B cell (primary cell): ENCODE measurements around the gene HSD17B14.

Experiments
- EZH2 ChIP-seq: IDR thresholded peaks from 2 replicates; pipeline ENCODE4 v1.6.1; 2012; ENCODE audit warnings: borderline replicate concordance, low read depth, mild to moderate bottlenecking, moderate library complexity, low read length; ENCODE audit not compliant: insufficient read depth, poor library complexity, severe bottlenecking
- TF ChIP-seq, protein P1 (sequence below): fragments of 200-600 bp; IDR thresholded peaks from one replicate; pipeline ENCODE4 v1.8.0; 2022; ENCODE audit warnings: antibody characterized with exemption, mild to moderate bottlenecking

DNA sequence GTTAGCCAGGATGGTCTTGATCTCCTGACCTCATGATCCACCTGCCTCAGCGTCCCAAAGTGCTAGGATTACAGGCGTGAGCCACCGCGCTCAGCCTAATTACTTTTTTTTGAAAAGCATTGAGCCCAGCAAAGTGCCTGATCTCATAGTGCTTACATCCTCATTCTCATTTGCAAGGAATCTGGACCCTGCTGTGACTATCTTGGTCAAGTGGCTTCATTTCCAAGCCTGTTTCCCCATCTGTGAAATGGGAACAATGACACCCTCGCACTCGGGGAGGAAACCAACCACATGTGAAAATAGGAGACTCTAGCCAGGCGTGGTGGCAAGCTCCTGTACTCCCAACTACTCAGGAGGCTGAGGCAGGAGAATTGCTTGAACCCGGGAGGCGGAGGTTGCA is 33.8 kb upstream of the HSD17B14 start:
- TF ChIP-seq EZH2, result no peak
- TF ChIP-seq, protein P1, sequence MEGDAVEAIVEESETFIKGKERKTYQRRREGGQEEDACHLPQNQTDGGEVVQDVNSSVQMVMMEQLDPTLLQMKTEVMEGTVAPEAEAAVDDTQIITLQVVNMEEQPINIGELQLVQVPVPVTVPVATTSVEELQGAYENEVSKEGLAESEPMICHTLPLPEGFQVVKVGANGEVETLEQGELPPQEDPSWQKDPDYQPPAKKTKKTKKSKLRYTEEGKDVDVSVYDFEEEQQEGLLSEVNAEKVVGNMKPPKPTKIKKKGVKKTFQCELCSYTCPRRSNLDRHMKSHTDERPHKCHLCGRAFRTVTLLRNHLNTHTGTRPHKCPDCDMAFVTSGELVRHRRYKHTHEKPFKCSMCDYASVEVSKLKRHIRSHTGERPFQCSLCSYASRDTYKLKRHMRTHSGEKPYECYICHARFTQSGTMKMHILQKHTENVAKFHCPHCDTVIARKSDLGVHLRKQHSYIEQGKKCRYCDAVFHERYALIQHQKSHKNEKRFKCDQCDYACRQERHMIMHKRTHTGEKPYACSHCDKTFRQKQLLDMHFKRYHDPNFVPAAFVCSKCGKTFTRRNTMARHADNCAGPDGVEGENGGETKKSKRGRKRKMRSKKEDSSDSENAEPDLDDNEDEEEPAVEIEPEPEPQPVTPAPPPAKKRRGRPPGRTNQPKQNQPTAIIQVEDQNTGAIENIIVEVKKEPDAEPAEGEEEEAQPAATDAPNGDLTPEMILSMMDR, result no peak
